Hematopoietic multipotent progenitor cell treated with erythropoietin and hydrocortisone succinate and interleukin-3 and kit ligand, for 17 days (in vitro differentiated cells): ENCODE data around the gene PI16.

Experiments
- DNase-seq: peaks from one replicate; pipeline ENCODE4 v3.0.0-alpha.2; 2015; ENCODE audit warnings: low spot score

PI16 gene

GRCh38 chr6:36954262-36954931 lies at the start of gene PI16:
TSS of gene PI16 (plus strand) at chr6:36954738. CDS start at chr6:36954761, 23 bp downstream.
- DNase-seq = no peak

GRCh38 chr6:36904851-36905393 lies 49.6 kb upstream of the PI16 start:
- DNase-seq = no peak

- no peak for DNase-seq
These were observed 47.8 kb upstream of the PI16 start for GRCh38 chr6:36906539-36907325.

DNA sequence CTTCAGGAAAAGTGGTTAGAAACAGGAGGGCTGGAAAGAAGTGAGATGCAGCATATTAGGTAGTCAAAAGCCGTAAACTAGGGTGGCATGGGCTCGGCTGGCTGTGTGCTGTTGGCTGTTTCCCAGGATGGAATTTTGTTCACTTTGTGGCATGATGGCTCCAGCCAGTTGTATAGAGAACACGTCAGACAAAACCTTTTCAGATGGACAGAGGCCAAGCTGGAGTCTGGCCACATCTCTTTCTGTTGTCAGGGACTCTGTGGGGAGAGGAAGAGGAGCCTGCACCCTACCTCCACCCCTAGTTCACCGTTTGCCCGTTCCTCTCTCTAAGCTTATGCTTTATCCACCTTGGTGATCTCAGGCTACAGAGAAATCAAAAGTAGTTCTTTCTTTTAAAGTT lies 46.8 kb upstream of the PI16 start:
- DNase-seq = no peak

GRCh38 chr6:36908747-36909146 lies 45.8 kb upstream of the PI16 start:
- DNase-seq = no peak

DNA sequence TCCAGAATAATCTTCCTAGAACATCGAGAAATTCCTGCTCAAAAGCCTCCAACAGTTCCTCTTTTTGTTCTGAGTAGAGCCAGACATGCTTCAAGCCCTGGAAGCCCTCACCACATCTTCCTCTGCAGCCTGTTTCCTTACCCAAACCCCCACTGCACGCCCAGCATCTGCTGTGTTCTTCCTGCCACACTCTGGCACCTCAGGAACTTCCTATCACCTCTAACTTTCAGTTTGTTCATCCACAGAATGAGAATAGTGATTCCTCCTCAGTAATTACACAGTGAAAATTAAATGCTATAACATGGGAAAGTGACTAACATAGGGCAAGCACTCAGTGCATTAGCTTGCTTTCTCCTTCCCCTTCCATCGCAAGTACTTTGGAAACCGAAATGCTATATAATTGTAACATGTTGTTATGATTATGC lies 42.5 kb upstream of the PI16 start:
- DNase-seq = no peak

- no peak for DNase-seq
These were observed 42.0 kb upstream of the PI16 start for GRCh38 chr6:36912586-36912985.

DNA sequence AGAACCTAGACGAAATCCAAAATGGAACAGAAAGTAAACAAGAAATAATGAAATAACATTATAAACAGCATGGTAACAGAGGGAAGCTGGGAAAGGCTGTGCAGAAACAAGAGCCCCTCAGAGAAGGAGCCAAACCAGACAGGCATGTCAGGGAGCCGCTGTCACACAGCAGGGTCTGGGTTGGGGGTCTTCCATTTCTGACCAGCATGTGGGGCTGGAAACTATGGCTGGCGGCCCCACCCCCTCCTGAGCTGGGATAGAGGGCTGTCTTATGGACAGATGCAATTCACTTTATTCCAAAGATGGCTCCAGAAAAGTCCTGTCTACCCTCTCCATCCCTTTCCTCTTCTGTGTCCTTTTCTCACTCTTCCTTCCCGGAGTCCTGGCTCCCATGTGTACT lies 41.5 kb upstream of the PI16 start:
- no peak for DNase-seq

DNA sequence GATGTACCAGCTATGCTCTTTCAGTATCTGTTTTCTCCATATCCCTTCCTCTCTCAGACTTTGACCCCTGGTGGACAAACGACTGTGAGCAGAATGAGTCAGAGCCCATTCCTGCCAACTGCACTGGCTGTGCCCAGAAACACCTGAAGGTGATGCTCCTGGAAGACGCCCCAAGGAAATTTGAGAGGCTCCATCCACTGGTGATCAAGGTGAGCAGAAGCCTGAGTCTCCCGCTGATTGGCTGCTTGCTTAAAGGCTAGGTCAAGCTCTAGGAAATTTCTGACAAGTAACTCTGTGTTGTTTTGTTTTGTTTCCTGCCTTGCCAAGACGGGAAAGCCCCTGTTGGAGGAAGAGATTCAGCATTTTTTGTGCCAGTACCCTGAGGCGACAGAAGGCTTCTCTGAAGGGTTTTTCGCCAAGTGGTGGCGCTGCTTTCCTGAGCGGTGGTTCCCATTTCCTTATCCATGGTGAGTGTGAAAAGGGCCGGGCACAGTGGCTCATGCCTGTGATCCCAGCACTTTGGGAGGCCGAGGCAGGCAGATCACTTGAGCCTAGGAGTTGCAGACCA lies 40.2 kb upstream of the PI16 start:
- DNase-seq = peak; percentile 26

GRCh38 chr6:36915599-36915998 lies 38.9 kb upstream of the PI16 start:
- DNase-seq = no peak

DNA sequence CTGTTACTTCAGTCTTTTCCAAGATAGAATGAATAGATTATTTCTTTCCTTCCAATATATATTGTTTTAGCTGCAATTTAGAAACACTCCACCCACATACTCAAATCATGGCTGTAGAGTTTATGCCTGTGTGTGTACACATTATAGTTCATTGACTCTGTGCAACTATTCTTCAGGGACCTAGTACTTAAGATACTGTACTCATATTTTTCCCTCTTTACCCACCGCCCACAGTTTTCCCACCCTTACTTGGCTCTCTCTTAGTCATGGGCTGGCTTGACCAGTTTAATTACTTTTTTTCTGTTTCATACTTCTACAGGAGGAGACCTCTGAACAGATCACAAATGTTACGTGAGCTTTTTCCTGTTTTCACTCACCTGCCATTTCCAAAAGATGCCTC lies 38.4 kb upstream of the PI16 start:
- no peak for DNase-seq

DNA sequence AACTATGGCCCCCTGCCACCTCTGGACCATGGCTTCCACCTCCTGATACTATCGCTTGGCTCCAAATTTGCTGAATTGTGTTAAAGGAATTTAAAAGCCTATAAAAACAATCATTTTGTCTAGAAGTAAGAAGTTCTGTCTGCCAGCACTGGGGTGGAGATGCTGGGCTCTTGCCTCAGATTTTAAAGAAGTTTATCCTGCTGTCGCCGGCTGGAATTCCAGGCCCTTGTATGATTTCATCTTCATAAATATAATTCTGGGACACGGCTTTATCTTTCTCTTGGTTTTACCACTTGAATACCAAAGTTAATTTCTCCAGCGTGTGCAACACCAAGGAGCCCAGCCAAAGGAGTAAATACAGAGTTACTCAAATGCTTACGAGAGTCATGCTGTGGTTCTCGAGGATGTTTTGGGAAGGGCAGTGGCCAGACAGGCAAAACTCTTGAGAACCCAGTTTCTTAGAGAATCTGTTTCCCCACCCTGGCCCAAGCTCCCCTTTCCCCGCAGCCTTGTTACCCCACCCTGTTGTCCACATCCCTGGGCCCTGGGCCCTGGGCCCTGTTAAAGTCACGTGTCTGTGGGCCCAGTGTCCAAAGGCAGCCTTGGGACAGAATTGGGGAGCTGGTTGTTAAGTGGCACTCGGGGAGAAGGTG lies 36.9 kb upstream of the PI16 start:
- DNase-seq = no peak

GRCh38 chr6:36920049-36920448 lies 34.5 kb upstream of the PI16 start:
- DNase-seq = no peak

GRCh38 chr6:36920546-36920945 lies 34.0 kb upstream of the PI16 start:
- no peak for DNase-seq

- DNase-seq = no peak
These were observed 30.4 kb upstream of the PI16 start for GRCh38 chr6:36924131-36924530.

DNA sequence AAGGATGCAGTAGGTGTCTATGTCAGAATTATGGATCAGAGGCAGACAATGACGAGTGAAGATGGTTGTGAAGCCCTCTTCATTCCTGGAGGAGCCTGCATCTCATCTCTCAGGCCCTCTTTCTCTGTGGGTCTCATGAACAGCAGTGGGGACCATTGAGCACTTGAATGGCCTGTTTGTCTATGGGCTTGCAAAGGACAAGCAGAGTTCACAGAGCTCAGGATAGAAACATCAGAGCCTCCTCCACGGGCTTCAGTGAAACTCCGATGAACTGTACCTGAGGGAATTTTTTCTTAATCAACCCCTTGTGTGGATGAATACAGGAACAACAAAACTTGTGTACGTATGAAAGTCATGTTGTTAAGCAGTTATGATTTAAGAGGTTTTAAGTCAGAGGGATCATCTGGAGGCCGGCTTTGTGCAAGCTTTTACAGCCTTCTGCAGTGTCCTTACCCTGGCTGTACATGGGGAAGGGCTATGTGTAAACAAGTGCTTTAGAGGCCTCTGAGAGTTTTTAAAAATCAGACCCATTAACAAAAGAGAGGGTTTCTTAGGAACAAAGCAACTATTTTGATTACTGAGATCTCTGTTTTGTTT lies 29.7 kb upstream of the PI16 start:
- no peak for DNase-seq

DNA sequence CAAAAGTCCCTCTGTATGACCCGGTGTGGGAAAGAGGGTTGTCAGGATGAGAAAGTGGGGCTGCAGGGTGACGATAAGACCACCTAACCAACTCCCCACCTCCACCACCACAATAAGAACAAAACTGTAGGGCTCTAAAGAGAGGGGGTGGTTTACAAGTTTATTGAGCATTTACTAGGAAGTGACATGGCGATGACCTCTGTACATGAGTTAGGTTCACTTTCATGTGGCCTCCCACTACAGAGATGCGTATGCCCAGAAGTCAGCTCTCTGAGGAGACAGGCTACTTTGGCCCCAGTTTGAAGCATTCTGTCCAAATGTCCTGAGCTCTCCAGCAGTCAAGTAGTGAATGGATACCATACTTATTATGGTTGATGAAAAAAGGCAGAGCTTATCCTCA lies 28.7 kb upstream of the PI16 start:
- no peak for DNase-seq

DNA sequence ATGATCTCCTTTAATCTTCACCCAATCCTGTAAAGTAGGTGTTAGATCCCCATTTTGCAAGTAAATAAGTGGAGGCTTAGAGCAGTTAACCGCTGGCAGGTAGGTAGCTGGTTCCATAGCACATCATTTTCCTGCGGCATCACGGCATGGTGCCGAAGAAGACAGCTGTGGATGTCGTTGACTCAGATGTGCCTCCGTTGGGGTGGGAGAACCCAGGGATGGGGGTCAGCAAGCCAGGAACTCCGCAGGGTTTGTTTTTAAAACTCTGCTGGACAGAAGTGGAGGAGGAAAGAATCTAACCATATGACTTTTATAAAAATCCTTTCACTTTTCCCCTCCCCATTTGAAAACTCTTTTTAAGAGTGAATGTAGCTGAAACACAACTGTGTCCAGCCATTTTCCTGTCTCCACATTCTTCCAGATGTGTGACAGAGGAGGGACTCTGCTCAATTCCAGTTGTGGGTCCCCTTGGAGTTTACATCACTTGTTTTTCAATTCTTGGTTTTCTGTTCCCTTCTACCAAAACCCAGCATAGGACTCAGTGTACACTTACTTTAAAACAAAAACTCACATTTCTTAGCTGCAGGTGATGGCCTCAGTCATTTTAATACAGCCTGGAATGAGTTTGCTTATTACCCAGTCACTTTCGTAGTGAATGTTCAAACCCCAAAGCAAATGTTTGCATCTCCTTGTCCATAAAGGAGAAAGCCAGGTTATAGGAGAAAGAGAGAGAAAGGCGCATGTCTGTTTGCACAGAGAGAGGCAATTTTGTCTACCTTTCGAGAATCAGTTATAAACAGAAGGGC lies 27.6 kb upstream of the PI16 start:
- DNase-seq = no peak

- no peak for DNase-seq
These were observed 26.6 kb upstream of the PI16 start for GRCh38 chr6:36927691-36928546.

GRCh38 chr6:36928547-36928918 lies 26.0 kb upstream of the PI16 start:
- no peak for DNase-seq
